ENCODE results near the gene MAGI1.

MAGI1 gene

DNA sequence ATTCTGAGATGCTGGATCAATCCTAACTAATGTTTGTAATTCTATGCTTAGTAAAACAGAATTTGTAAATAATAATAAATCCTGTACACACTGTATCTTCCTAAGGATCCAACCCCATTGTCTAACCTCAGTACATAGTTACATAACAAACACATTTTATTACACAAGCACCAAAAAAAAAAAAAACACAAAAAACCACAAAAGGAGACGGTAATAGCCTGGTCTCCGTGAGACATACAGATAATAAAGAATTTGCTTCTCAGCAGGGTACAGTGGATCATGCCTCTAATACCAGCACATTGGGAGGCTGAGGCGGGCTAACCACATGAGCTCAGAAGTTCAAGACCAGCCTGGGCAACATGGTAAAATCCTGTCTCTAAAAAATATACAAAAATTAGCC lies 558.7 kb downstream of the MAGI1 start:
- DNase-seq (ENCODE audit: low spot score) = no peak

DNA sequence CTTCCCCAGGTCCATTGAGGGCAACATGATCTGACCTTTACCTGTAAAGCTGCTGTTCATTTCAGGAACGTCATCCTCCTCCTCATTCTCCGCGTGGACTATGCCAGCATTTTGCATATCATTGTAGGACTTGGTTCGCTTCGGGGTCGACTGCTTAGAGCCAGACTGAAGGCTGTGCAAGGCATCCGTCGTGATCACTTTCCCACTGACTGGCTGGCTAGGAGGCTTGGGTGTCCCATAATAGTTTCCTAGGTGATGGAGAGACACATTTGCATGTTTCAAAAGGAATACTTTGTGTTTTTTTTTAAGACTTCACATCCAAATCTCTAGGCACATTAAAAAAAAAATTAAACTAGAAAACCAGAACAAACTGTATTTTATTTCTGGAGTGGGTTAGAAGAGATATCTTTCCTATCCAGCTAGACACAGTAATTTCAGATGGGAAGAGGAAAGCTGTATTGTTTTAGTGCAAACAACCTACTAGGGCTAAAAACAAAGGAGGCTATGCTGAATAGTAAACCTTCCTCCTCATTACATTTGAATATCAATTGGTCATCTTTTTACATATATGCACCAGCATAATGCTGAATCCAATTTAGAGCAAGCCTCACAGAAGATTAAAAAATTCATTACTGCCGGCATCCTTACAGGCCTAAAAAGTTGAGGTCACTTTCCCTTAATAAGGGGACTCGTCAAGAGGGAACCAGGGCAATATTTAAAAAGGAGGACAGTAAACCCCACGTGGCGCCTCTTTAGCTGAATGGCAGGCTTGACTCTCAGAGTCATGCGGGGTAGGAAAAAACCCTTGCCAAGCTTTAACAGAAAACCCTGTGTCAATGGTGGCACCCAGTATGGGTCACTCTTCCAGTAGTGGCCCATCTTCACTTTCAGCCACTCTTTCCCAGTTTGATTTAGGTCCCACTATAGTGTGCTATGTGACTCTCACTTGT lies 559.9 kb downstream of the MAGI1 start:
- DNase-seq (ENCODE audit: low spot score) = no peak

DNA sequence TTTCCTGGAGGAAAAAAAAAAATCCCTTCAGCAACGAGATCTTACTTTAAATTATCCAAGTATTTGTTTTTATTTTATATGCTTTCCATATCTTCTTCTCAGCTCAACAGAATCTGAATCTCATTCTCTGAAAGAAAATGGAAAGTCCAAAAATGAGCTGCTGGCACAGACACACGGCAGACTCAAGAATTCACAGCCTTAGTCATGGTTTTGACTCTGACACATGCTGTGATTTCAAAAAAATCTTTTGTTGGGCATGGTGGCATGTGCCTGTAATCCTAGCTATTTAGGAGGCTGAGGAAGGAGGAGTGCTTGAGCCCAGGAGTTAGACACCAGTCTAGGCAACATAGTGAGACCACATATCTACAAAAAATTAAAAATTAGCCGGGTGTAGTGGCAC lies 565.0 kb downstream of the MAGI1 start:
- no peak for DNase-seq (ENCODE audit: low spot score)

GRCh38 chr3:65472501-65472900 lies 566.2 kb downstream of the MAGI1 start:
- DNase-seq (ENCODE audit: low spot score) = no peak

DNA sequence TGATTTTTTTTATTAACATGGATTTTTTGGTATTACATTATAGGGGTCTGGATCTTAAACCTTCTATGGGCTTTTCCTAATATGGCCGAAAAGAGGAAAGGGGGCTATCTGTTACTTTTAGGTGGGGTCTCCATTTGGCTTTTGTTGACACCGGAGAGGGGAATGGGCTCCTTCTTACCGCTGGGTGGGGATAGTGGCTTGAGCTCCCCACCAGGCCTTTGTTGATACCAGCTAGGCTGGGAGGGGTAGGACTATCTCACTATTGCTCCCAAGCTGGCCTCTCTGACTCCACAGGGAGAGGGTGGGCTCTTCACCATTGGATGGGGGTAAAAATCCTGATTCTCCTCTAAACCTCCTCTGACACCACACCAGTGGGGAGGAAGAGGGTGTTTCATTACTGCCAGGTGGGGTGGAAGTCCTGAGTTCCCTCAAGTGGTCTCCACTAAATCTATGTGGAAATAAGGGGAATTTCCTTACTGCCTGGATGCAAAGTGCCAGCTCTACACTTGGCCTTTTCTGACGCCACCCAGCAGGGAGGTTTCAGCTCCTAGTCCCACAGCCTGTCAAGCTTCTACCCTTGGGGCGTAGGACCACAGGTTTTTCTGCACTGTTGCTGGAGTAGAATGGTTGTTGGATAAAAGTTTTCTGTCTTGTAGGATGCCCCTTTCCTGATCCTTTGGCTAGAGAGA lies 572.3 kb downstream of the MAGI1 start:
- DNase-seq (ENCODE audit: low spot score) = no peak

DNA sequence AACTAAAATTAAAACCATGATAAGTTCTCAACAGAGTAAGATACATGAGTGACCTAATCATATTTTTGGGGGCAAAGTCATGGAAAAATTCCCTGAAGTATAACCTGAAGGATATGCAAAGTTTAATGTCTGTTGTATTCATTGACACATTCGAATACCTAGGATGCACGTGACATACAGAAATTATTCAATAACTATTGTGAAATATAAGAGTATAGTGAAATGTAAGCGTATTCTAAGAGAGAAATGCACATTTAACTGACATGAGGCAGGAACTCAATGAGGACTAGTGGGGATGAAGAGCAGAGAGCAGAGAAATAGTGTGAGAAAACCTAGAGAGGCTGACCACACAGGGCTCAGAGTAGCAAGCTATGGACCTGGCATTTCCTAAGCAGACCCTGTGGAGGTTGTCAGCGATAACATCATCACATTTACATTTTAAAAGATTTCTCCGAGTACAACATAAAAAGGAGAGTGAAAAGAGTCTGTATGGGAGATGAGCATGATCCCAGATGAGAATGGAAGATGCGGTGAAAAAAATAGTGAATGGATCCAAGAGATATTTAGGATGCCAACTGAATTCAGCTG lies 588.8 kb downstream of the MAGI1 start:
- no peak for DNase-seq (ENCODE audit: low spot score)

- DNase-seq (ENCODE audit: low spot score) = no peak
These were observed 590.6 kb downstream of the MAGI1 start for GRCh38 chr3:65448120-65448519.

- DNase-seq (ENCODE audit: low spot score) = no peak
These were observed 593.0 kb downstream of the MAGI1 start for GRCh38 chr3:65445573-65446169.

GRCh38 chr3:65444447-65444815 lies 594.3 kb downstream of the MAGI1 start:
- DNase-seq (ENCODE audit: low spot score) = no peak

DNA sequence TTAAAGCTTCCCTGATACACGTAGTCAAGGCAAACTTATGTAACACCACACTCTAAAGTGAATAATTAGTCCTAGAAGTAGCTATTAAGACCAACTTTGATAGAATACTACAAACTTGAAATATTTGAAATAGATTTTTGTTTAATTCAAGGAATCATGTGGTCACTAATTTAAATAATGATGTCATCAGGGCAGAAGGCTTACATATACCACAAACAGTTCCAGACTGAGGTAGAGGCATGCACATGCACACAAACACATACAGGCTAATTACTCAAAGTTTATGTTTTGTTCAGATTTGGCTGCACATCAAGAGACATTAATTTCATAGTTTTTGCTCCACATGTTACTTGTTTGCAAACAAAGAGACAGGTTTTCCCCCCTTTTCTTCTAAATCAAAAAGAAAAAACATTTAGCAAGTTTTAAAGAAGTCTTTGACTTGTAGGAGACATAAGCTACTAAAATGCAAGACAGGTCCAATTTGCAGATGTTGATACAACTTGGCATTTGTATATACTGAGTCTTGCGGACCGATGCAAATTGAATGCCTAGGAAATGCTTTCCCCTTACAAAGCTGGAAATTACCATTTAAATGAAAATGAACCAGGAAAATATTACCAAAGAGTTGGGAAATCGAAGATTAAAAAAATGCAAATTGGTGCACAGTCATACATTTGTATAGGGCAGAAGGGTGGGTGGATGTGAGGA lies 594.8 kb downstream of the MAGI1 start:
- DNase-seq (ENCODE audit: low spot score) = no peak

DNA sequence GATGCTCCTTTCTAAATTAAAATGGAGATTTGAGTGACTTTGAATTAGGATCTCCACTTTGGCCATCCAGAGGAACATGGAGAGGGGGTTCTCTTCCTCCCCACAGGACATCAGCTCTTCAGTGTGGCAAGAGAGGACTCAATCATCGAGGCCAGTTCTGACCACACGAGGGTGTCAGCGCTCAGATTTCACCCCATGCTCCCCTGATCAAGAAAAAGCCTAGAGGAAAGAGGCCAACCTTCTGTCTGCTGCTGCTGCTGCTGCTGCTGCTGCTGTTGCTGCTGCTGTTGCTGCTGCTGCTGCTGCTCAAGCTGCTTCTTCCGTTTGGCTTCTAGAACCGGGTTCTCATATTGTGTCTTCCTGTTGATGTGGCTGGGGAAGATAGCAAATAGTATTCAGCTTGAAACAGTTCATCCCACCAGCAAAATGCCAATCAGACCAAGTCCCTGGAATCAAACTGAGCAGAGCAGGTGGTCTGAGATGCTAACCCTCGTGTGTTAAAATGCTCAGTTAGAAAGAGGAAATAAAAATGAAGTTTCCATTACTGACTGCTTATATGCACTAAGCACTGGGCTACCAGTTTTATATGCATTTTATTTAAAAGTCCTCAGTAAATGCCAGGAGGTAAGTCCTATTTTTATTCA lies 599.0 kb downstream of the MAGI1 start:
- peak; percentile 47 for DNase-seq (ENCODE audit: low spot score)

DNA sequence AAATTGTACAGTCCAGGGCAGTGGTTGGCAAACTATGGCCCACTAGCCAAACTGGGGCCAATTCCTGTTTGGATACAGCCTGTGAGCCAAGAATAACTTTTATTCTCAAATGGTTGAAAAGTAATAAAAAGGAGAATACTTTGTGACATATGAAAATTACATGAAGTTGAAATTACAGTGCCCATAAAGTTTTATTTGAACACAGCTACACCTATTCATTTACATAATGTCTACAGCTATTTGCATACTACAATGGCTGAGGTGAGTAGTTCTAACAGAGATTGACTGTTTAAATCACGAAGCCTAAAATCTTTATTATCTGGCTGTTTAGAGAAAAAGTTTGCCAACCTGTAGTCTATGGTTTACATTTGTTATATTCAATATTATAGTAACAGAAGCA lies 600.1 kb downstream of the MAGI1 start:
- DNase-seq (ENCODE audit: low spot score) = no peak

- no peak for DNase-seq (ENCODE audit: low spot score)
These were observed 600.6 kb downstream of the MAGI1 start for GRCh38 chr3:65438096-65438495.

DNA sequence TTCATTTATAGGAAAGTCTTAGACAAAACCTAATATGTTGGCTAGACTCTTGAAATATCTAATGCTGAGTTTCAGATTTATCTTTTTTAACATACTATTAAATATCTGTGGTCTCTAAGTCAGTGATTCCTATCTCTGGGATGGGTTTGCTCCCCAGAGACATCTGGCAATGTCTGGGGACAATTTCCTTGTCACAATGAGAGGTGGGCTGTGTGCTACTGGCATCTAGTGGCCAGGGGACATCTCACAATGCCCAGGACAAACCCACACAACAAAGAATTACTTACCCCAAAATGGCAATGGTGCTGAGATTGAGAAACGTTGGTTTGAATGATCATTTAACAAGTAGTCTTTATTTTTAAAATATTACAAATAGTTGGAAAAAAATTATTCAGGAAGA lies 602.1 kb downstream of the MAGI1 start:
- peak; percentile 25 for DNase-seq (ENCODE audit: low spot score)

DNA sequence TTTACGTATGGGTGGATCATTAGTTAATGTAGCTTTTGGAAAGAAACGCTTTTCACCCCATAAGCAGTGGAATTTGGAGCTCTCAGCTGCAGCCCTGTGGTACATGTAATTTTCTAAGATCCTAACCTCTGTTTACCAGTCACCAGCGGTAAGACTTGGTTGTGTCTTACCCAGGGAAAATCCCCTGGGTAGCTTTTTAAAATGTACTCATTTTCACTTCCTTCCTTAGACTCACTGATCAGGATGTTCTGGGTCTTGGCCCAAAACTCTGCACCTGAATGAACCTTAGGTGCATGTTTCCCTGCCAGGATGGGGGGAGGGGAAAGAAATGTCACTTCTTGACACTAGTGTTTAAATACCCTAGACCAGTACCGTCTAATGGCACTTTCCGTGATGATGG lies 605.2 kb downstream of the MAGI1 start:
- no peak for DNase-seq (ENCODE audit: low spot score)

- DNase-seq (ENCODE audit: low spot score) = no peak
These were observed 606.2 kb downstream of the MAGI1 start for GRCh38 chr3:65432388-65433003.

GRCh38 chr3:65425880-65426279 lies 612.8 kb downstream of the MAGI1 start:
- no peak for DNase-seq (ENCODE audit: low spot score)

DNA sequence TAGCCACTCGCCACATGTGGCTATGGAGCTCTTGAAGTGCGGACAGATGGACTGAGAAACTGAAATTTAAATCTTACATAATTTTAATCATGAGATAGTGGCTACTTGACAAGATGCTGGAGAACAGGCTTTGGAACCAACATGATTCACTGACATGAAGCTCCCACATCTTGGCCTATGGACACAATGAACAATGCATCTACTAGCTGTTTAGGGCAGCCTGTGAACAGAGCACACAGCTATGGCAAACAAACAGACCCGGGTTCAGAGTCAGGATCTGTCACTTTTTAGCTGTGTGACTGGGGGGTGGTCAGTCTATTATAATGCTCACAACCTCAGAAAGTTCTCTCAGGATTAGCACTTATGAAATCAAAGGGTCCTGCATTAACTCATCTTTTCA lies 616.6 kb downstream of the MAGI1 start:
- no peak for DNase-seq (ENCODE audit: low spot score)

- DNase-seq (ENCODE audit: low spot score) = no peak
These were observed 619.5 kb downstream of the MAGI1 start for GRCh38 chr3:65419233-65419632.

GRCh38 chr3:65413891-65414290 lies 624.8 kb downstream of the MAGI1 start:
- no peak for DNase-seq (ENCODE audit: low spot score)

DNA sequence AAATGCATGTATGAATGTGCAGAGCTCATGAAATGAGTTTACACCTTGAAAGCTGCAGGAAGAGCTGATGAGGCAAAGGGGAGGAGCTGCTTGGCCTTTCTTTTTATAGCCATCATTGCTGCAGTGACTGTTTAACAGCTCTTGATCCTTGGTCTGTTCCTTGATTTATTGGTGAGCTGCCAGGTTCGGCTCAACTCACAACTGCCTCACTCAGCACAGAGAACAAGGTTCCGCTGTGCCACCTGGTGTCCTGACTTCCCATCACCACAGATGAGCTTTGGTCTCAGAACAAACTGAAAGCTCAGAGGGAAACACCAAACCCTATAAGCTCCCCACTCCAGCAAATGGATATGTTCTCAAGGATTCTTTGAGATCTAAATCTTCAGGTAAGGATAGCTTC lies 626.1 kb downstream of the MAGI1 start:
- no peak for DNase-seq (ENCODE audit: low spot score)

Data from kidney capillary endothelial cell (primary cell).